HG02610 (cell line): Measurements from ENCODE around the gene METTL26.

Experiments used
- ATAC-seq: cut with Tn5 transposase; IDR thresholded peaks from one replicate; pipeline ENCODE4 v1.9.1; 2021; ENCODE audit warnings: mild to moderate bottlenecking, moderate library complexity; ENCODE audit not compliant: unreplicated experiment

The METTL26 gene

DNA sequence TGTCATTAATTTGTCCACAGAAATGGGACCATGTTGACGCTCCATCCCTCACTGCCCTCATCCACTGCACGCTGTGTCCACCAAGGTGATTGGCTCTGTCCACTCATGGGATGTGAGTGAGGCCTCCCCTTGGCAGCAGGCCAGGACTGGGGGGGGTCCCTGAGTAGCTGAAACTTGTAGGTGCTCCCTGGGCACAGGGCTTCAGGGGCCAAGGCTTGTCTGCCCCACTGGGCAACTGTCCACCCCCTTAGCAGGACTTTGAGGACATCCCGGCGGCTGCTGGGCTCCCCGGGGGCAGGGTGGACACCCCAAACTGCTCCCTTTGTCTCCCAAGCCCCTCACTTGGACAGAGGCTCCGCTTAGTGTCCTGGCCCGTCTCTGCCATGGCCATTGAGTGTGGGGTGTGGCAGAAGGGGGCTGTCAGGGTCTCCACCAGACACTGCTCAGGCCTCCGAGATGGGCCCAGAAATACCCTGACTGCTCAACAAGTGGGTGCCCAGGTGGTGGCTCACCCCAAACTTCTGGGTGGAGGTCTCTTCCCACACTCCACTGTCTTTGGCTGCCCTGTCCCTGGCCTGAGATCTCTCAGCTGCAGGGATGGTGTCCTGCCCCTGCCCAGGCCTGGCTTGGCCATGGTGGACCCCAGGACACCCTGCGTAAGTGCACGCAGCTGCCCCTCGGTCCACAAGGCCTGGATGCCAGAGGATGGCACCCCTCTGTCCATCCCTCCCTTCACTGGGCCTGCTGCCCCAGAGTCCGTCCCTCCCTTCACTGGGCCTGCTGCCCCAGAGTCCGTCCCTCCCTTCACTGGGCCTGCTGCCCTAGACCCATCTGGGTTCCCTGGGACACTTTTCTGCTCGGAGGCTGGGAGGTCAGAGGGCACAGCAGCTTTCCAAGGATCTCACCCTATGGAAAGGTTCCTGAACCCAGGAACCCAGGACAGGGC, 49.2 kb downstream of the METTL26 start:
- no peak for ATAC-seq

DNA sequence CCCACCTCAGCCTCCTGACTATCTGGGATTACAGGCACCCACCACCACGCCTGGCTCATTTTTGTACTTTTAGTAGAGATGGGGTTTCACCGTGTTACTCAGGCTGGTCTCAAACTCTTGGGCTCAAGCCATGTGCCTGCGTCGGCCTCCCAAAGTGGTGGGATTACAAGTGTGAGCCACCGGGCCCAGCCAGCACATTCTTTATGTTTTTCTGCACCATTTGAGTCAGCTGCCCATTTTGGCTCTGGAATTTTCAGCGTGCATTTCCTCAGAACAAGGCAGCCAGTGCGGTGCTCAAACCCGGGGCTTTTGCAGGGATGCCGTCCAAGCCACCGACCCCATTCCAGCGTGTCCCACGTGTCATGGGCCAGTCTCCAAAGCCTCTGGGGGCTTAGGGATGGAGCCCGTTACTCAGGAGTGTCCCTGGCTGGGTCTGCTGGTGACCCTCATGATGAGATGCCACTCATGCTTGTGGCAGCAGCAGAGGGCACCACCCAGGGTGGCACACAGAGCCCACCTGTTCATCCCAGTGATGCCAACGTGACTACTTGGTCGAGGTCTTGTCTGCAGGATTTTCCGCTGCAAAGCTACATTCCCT, 50.0 kb downstream of the METTL26 start:
- no peak for ATAC-seq

DNA sequence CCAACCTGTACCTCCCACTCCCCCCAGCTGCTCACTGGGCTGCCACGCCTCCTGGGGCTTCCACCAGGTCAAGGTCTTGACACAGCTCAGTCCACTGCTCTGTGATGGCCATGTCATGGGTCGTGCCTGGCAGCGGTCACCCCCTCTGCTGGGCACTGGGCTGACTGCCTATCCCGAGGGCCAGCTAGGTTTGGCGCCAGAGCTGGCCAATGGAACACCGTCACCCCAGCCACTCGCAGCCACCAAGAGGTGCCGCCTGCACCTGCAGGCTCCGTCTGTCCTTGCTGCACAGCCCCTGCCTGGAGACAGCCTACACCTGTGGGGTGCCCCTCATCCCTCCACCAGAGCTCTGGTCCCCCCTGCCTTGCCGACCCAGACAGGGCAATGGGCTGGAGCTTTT, 50.8 kb downstream of the METTL26 start:
- ATAC-seq, result no peak
